Fibroblast of the aortic adventitia (primary cell): Measurements from ENCODE around the gene PNPLA6. TPM values are rescaled to one million over a fixed set of nuclear protein-coding genes. Genes with fewer than 3 reads are reported as not detected.

Experiments used
- DNase-seq: peaks from one replicate; pipeline ENCODE4 v3.0.0-alpha.2; 2010; ENCODE audit warnings: low read depth
- H3K4me3 ChIP-seq: 2 replicates; pipeline ENCODE4 v1.5.1; 2011; ENCODE audit warnings: low read depth, mild to moderate bottlenecking, control low read depth, low read length, moderate library complexity
- small RNA-seq: library from RNA; depleted of rRNA; stranded (forward); fragments of <200 nt; gene quantifications from one replicate; pipeline ENCODE3, GENCODE V24; 2012
- total RNA-seq: library from RNA; depleted of rRNA; stranded (reverse); fragments of >200 nt; gene quantifications from 2 replicates; pipeline ENCODE4 v1.2.3, GENCODE V29; 2012; ENCODE audit warnings: low replicate concordance
- TF ChIP-seq, protein P1 (sequence below): IDR thresholded peaks from 2 replicates; pipeline ENCODE4 v1.5.1; 2011; ENCODE audit warnings: mild to moderate bottlenecking, low read length, control low read depth, inconsistent platforms; ENCODE audit not compliant: insufficient read depth

PNPLA6 gene
- total RNA-seq, 1 donor = 67.8 TPM

DNA sequence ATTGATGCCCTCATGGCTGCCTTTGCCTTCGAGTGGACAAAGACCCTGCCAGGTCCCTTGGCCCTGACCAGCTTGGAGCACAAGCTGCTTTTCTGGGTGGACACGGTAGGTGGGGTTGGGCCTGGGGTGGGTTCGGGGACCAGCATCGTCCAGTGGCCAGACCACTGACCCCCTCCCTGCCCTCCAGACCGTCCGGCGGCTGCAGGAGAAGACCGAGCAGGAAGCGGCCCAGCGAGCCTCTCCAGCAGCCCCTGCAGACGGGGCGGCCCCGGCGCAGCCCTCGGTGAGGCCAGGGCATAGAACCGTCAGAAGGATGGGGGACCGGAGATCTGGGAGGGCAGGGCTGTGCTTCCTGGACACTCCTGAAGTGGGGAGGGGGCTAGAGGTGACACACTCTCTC, 70.8 kb downstream of the PNPLA6 start:
- DNase-seq = no peak
- no peak overlapping the region for H3K4me3 ChIP-seq

GRCh38 chr19:7607212-7607873, 71.8 kb downstream of the PNPLA6 start:
- DNase-seq = no peak
- H3K4me3 ChIP-seq = no peak overlapping the region
- TF ChIP-seq, protein P1, sequence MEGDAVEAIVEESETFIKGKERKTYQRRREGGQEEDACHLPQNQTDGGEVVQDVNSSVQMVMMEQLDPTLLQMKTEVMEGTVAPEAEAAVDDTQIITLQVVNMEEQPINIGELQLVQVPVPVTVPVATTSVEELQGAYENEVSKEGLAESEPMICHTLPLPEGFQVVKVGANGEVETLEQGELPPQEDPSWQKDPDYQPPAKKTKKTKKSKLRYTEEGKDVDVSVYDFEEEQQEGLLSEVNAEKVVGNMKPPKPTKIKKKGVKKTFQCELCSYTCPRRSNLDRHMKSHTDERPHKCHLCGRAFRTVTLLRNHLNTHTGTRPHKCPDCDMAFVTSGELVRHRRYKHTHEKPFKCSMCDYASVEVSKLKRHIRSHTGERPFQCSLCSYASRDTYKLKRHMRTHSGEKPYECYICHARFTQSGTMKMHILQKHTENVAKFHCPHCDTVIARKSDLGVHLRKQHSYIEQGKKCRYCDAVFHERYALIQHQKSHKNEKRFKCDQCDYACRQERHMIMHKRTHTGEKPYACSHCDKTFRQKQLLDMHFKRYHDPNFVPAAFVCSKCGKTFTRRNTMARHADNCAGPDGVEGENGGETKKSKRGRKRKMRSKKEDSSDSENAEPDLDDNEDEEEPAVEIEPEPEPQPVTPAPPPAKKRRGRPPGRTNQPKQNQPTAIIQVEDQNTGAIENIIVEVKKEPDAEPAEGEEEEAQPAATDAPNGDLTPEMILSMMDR = no peak

More for the DNA sequence above, 70.8 kb downstream of the PNPLA6 start:
- TF ChIP-seq, protein P1 = no peak

DNA sequence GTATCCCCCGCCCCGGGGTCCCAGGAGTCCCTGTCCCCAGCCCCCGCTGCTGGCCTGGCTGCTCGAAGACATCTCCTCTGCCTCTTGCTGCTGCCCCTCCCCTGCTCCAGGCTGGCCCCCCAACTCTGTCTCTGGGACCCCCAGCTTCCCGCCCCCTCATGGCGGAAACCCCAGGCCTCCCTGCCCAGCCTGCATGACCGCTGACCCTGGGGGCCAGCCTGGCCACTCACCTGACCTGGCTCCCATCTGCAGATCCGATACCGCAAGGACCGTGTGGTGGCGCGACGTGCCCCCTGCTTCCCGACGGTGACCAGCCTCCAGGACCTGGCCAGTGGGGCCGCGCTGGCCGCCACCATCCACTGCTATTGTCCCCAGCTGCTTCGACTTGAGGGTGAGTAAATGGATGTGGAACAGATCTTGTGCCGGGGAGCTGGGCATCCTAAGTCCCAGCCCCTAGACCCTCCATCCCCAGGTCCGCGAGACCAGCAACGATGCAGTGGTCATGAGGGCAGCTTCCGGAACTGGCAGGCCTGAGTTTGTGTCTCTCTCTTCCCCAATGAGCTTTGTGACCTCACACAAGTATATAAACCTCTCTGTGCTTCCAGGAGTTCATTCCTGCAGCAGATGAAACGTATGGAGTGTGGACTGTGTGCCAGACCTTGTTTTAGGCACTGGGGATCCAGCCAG, 72.5 kb downstream of the PNPLA6 start:
- TF ChIP-seq, protein P1 = no peak
- no peak for DNase-seq
- no peak overlapping the region for H3K4me3 ChIP-seq

- DNase-seq = no peak
- H3K4me3 ChIP-seq = no peak overlapping the region
These were observed 75.1 kb downstream of the PNPLA6 start for GRCh38 chr19:7610491-7611240.

More at GRCh38 chr19:7610491-7611240, 75.1 kb downstream of the PNPLA6 start:
- TF ChIP-seq, protein P1 = no peak

Small RNA genes within 50 kb of the gene (small RNA-seq; reads per million reads assigned to genes)
- not detected for gene AC008878.2

Other genes with a start within 250 kb of the PNPLA6 start
- 13.2 and 30.3 TPM in 2 replicates for gene INSR, start 241.3 kb upstream of the PNPLA6 start, total RNA-seq
- 21.2 and 22.3 TPM in 2 replicates for gene ARHGEF18, start 186.8 kb upstream of the PNPLA6 start, total RNA-seq
- gene PEX11G, start 46.7 kb upstream of the PNPLA6 start, total RNA-seq = 1.6 and 5.4 TPM in 2 replicates
- gene ZNF358, start 19.6 kb upstream of the PNPLA6 start, total RNA-seq = 33.9 and 113 TPM in 2 replicates
- gene MCOLN1, start 13.1 kb upstream of the PNPLA6 start, total RNA-seq = 12.0 and 17.3 TPM in 2 replicates
- gene CAMSAP3, start 60.1 kb downstream of the PNPLA6 start, total RNA-seq = not detected in 2 replicates
- gene XAB2, start 93.8 kb downstream of the PNPLA6 start, total RNA-seq = 26.9 and 30.5 TPM in 2 replicates
- gene PET100, start 94.1 kb downstream of the PNPLA6 start, total RNA-seq = 7.1 and 35.2 TPM in 2 replicates
- not detected in 2 replicates for gene PCP2, start 98.0 kb downstream of the PNPLA6 start, total RNA-seq
- gene STXBP2, start 101.4 kb downstream of the PNPLA6 start, total RNA-seq = 0.90 and 2.8 TPM in 2 replicates
- not detected in 2 replicates for gene RETN, start 133.3 kb downstream of the PNPLA6 start, total RNA-seq
- gene MCEMP1, start 141.4 kb downstream of the PNPLA6 start, total RNA-seq = not detected in 2 replicates
- gene TRAPPC5, start 145.1 kb downstream of the PNPLA6 start, total RNA-seq = 26.3 and 38.8 TPM in 2 replicates
- not detected in 2 replicates for gene FCER2, start 166.4 kb downstream of the PNPLA6 start, total RNA-seq
- gene CLEC4G, start 196.4 kb downstream of the PNPLA6 start, total RNA-seq = not detected in 2 replicates
- gene CD209, start 211.8 kb downstream of the PNPLA6 start, total RNA-seq = not detected in 2 replicates
- not detected in 2 replicates for gene CLEC4M, start 227.5 kb downstream of the PNPLA6 start, total RNA-seq